PC-3 (cell line): ENCODE results near the gene VN1R5. TPM values are rescaled to one million over a fixed set of nuclear protein-coding genes. Genes with fewer than 3 reads are reported as not detected.
"Not testable (repeated sequence)": the region's sequence is repeated elsewhere in the genome, so short reads cannot be mapped to it uniquely, and the experiment has no call there.

ENCODE experiments used
- ATAC-seq: fragments of 200-7000 bp; cut with Tn5 transposase; 2 replicates; pipeline ENCODE4 v1.9.1; 2020; ENCODE audit warnings: mild to moderate bottlenecking, moderate library complexity
- BruUV-seq: library from RNA; stranded (reverse); fragments of 400-500 nt; replicated peaks from 2 replicates; lab custom pipeline; 2021; lab: Mats Ljungman, UMichigan
- CTCF ChIA-PET: fragments of 300-600 bp; sonication (Branson Sonifier 250); formaldehyde crosslinking; loops from one replicate; lab custom pipeline; 2022; ENCODE audit warnings: antibody characterized with exemption; lab: Charles Lee
- POLR2A ChIA-PET: fragments of 300-600 bp; sonication (Branson Sonifier 250); formaldehyde crosslinking; loops from one replicate; lab custom pipeline; 2022; ENCODE audit warnings: antibody characterized with exemption; ENCODE audit not compliant: unreplicated experiment; lab: Charles Lee
- DNase-seq: peaks from one replicate; pipeline ENCODE4 v3.0.0-alpha.2; 2015
- H2AFZ ChIP-seq: fragments of 300-600 bp; sonication (generic); 2 replicates; pipeline ENCODE4 v1.6.0; 2016; ENCODE audit warnings: antibody characterized with exemption, low read length
- H3F3A ChIP-seq: fragments of 300-600 bp; sonication (generic); one replicate; pipeline ENCODE4 v1.6.0; 2017; ENCODE audit warnings: antibody characterized with exemption, low read length, control low read depth, mild to moderate bottlenecking; ENCODE audit not compliant: unreplicated experiment
- H3K27ac ChIP-seq: fragments of 300-600 bp; sonication (generic); 2 replicates; pipeline ENCODE4 v1.5.1; 2016; ENCODE audit warnings: mild to moderate bottlenecking, low read length
- H3K27me3 ChIP-seq: fragments of 300-600 bp; sonication (generic); 2 replicates; pipeline ENCODE4 v1.6.1; 2016; ENCODE audit warnings: low read length, mixed read lengths
- H3K36me3 ChIP-seq: fragments of 300-600 bp; sonication (generic); 2 replicates; pipeline ENCODE4 v1.6.1; 2016; ENCODE audit warnings: low read depth, mixed run types, low read length, mixed read lengths
- H3K4me1 ChIP-seq: fragments of 300-600 bp; sonication (generic); 2 replicates; pipeline ENCODE4 v1.5.1; 2016; ENCODE audit warnings: low read length; ENCODE audit not compliant: insufficient read depth
- H3K4me2 ChIP-seq: fragments of 300-600 bp; sonication (generic); 2 replicates; pipeline ENCODE4 v1.6.0; 2016; ENCODE audit warnings: low read length
- H3K4me3 ChIP-seq: fragments of 300-600 bp; sonication (generic); 2 replicates; pipeline ENCODE4 v1.5.1; 2016; ENCODE audit warnings: mild to moderate bottlenecking, low read length, mixed read lengths
- H3K79me2 ChIP-seq: fragments of 300-600 bp; sonication (generic); 2 replicates; pipeline ENCODE4 v1.6.1; 2017; ENCODE audit warnings: low read length, mixed read lengths
- H3K9ac ChIP-seq: fragments of 300-600 bp; sonication (generic); 2 replicates; pipeline ENCODE4 v1.6.0; 2016; ENCODE audit warnings: mild to moderate bottlenecking, low read length
- H3K9me2 ChIP-seq: fragments of 300-600 bp; sonication (generic); replicated peaks from 2 replicates; pipeline ENCODE4 v1.6.1; 2016; ENCODE audit warnings: mixed run types, low read length, mixed read lengths
- H3K9me3 ChIP-seq: fragments of 300-600 bp; sonication (generic); 2 replicates; pipeline ENCODE4 v1.6.1; 2016; ENCODE audit warnings: low read length, mixed read lengths
- H4K20me1 ChIP-seq: fragments of 300-600 bp; sonication (generic); 2 replicates; pipeline ENCODE4 v1.6.1; 2016; ENCODE audit warnings: low read length, mixed read lengths
- CTCF ChIP-seq: fragments of 300-600 bp; sonication (generic); conservative IDR thresholded peaks from 2 replicates; pipeline ENCODE4 v1.5.1; 2017; ENCODE audit warnings: antibody characterized with exemption, low read depth, mild to moderate bottlenecking, low read length
- EZH2 ChIP-seq: fragments of 300-600 bp; sonication (generic); IDR thresholded peaks from one replicate; pipeline ENCODE4 v1.6.1; 2017; ENCODE audit warnings: antibody characterized with exemption, mild to moderate bottlenecking, low read length; ENCODE audit not compliant: unreplicated experiment
- EZH2phosphoT487 ChIP-seq: fragments of 300-600 bp; sonication (generic); IDR thresholded peaks from 2 replicates; pipeline ENCODE4 v1.6.1; 2018; ENCODE audit warnings: mild to moderate bottlenecking, antibody characterized with exemption, low read length, borderline replicate concordance
- intact Hi-C: fragments of 100-400 bp; cut with micrococcal nuclease; formaldehyde crosslinking; loops from 2 replicates; pipeline ENCODE4 v1.9.0; 2023
- total RNA-seq: library from RNA; depleted of rRNA; stranded (reverse); fragments of >200 nt; gene quantifications from 2 replicates; pipeline ENCODE4 v1.2.3, GENCODE V29; 2014

The VN1R5 gene
- total RNA-seq, 1 experiment from 2014 or later: not detected

DNA sequence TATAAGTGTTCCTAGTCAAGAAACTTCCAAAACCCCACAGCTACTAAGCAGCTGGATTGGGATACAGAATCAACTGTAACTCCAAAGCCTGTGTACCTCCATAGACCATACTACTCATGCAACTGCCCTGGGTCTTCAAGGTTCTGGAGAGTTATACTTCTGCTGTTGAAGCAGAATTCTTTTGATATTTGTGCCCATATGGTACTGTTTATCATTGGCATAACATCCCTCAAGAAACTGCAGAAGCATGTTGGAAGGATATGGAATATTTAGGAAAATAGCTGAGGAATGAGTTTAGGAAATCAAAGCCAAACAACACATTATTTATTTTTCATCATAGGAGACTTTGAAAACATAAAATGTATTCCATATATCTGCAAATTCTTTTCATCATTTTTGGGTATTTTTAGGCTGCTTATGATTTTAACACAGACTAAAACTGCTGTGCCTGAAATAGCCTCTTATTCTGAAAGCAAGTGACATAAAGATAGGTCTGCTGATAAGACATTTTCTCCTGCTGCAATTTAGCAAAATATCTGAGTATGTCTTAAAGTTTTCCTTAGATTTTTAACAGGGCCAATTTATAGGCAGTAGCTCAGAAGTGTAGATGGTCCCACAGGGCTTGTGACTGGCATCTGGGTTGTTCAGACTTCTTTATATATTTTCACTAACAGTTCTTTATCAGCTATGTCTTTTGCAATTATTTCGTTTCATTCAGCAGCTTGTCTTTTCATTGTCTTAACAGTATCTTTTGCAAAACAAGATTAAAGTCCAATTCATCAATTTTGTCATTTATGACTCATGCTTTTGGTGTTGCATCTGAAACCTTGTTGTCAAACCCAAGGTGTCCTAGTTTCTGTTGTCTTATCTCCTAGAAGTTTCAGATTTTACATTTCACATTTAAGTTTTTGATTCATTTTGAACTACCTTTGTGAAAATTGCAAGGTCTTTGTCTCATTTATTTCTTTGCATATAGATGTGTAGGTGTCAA, 43.0 kb upstream of the VN1R5 start:
- no peak overlapping the region for H3K27ac ChIP-seq
- no peak overlapping the region for H2AFZ ChIP-seq
- DNase-seq: no peak
- H3K36me3 ChIP-seq: peaks cover 8% of the 10 kb centered on the region; the same call in 1 of the 2 replicates
- H3K9me3 ChIP-seq: no peaks in the 10 kb centered on the region
- BruUV-seq: no TSS peak
- no peak overlapping the region for H3K4me2 ChIP-seq
- ChIA-PET CTCF (no interaction called here), POLR2A (no interaction called here)
- intact Hi-C loops: loop anchor here (5.0 kb wide), 1 partner anchor 44 kb away; the partner anchor contains the start of gene VN1R5
- peaks cover 27% of the 10 kb centered on the region for H3K79me2 ChIP-seq
- peaks cover 16% of the 10 kb centered on the region for H4K20me1 ChIP-seq
- H3K4me1 ChIP-seq: peaks cover 17% of the 10 kb centered on the region
- ATAC-seq: no peak
- no peaks in the 10 kb centered on the region for H3K9me2 ChIP-seq
- no peak overlapping the region for H3K9ac ChIP-seq
- H3K27me3 ChIP-seq: no peaks in the 10 kb centered on the region
- H3K4me3 ChIP-seq: no peak overlapping the region
- H3F3A ChIP-seq: no peaks in the 10 kb centered on the region
- TF ChIP-seq EZH2phosphoT487 (no peak), EZH2 (no peak), CTCF (no peak)

DNA sequence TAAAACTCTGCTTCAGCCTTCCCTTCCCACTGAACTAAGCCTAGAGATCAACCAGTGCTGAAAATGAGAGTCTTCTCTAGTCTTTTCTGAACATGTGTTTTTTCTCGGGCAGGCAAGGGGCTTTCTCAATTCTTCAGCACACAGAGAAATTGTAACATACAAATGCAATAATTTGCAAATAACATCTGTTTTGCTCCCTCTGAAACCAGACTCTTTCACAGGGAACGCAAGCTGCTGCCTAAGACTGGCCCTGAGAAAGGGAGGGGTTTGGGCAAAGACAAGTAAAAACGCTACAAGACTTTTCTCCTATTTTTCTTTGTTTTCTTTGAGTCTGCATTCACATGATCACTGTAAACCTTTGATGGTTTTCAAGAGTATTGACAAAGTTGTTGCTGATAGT, 39.6 kb upstream of the VN1R5 start:
- Histone ChIP-seq H3K4me3 (no peak overlapping the region), H2AFZ (no peak overlapping the region), H3K27ac (no peak overlapping the region), H3K27me3 (no peaks in the 10 kb centered on the region), H4K20me1 (no peaks in the 10 kb centered on the region), H3K4me2 (no peak overlapping the region), H3F3A (no peaks in the 10 kb centered on the region), H3K36me3 (no peaks in the 10 kb centered on the region), H3K9ac (no peak overlapping the region), H3K9me2 (no peaks in the 10 kb centered on the region), H3K9me3 (no peaks in the 10 kb centered on the region), H3K4me1 (no peaks in the 10 kb centered on the region), H3K79me2 (no peaks in the 10 kb centered on the region)
- BruUV-seq: no TSS peak
- DNase-seq: no peak
- no peak for ATAC-seq
- POLR2A ChIA-PET: no interaction called here
- CTCF ChIA-PET: no interaction called here
- intact Hi-C loops: no loop called here
- TF ChIP-seq EZH2 (no peak), EZH2phosphoT487 (no peak), CTCF (no peak)

DNA sequence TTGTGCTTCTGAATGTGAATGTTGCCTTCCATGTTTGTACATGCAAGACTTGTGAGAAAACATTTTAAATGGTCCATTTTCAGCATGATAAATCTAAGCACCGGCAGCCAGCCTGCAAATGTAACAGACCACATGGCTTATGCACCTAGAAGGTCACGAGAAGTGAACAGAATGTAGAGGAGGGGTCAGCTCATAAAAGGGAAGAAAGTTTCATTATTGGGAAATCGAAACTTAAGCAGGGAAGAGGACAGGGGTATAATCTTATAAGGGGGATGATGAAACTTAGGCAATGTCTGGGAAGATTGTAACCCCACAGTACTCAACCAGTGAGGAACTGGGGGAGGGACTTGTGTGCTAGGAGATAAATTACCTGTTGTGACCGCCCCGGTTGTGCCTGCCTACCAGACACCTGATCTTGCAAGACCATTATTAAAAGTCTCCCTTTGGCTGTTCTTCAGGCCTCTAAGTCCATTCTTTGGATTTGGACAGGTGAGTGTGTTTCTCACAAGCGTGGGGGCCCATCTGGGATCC, 37.7 kb upstream of the VN1R5 start:
- Histone ChIP-seq H3F3A (no peaks in the 10 kb centered on the region), H3K4me1 (no peaks in the 10 kb centered on the region), H3K36me3 (no peaks in the 10 kb centered on the region), H3K27ac (no peak overlapping the region), H2AFZ (no peak overlapping the region), H3K9me2 (no peaks in the 10 kb centered on the region), H3K9ac (no peak overlapping the region), H3K79me2 (no peaks in the 10 kb centered on the region), H3K4me2 (no peak overlapping the region), H3K4me3 (no peak overlapping the region), H3K9me3 (no peaks in the 10 kb centered on the region), H4K20me1 (no peaks in the 10 kb centered on the region), H3K27me3 (no peaks in the 10 kb centered on the region)
- BruUV-seq: no TSS peak
- ChIA-PET POLR2A (no interaction called here), CTCF (no interaction called here)
- ATAC-seq (no peak), DNase-seq (no peak)
- TF ChIP-seq CTCF (no peak), EZH2 (no peak), EZH2phosphoT487 (no peak)
- intact Hi-C loops: no loop called here

DNA sequence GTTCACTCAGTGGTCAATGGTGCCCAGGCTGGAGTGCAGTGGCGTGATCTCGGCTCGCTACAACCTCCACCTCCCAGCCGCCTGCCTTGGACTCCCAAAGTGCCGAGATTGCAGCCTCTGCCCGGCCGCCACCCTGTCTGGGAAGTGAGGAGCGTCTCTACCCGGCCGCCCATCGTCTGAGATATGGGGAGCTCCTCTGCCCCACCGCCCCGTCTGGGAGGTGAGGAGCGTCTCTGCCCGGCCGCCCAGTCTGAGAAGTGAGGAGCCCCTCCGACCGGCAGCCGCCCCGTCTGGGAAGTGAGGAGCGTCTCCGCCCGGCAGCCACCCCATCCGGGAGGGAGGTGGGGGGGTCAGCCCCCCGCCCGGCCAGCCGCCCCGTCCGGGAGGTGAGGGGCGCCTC, 35.6 kb upstream of the VN1R5 start:
- H4K20me1 ChIP-seq, DNase-seq, H3K9ac ChIP-seq, CTCF ChIA-PET, H3K36me3 ChIP-seq, H3K79me2 ChIP-seq, H3F3A ChIP-seq, H3K4me2 ChIP-seq, POLR2A ChIA-PET, BruUV-seq, H3K4me1 ChIP-seq, H2AFZ ChIP-seq, H3K4me3 ChIP-seq, intact Hi-C loops, H3K9me2 ChIP-seq, ATAC-seq, H3K27ac ChIP-seq, H3K9me3 ChIP-seq, H3K27me3 ChIP-seq: not testable (repeated sequence)
